K562 (cell line): Measurements from ENCODE around the gene UBE2L6. TPM values are rescaled to one million over a fixed set of nuclear protein-coding genes. Genes with fewer than 3 reads are reported as not detected.

ENCODE experiments used
- ATAC-seq: fragments of 200-7000 bp; cut with Tn5 transposase; 3 replicates; pipeline ENCODE4 v1.9.1; 2020; ENCODE audit warnings: moderate library complexity
- BruUV-seq: library from RNA; stranded (reverse); fragments of 400-500 nt; replicated peaks from 2 replicates; lab custom pipeline; 2021; lab: Mats Ljungman, UMichigan
- CTCF ChIA-PET: fragments of 300-600 bp; formaldehyde crosslinking; extraction: SDS; loops from one replicate; lab custom pipeline; 2021; ENCODE audit warnings: low intra/inter-chr PET ratio; lab: Yijun Ruan, JAX
- POLR2A ChIA-PET: fragments of 300-600, 350-650 bp; sonication (Branson Sonifier 250); formaldehyde crosslinking; extraction: SDS; loops from one replicate; lab custom pipeline; 2021; ENCODE audit warnings: antibody characterized with exemption, inconsistent platforms; lab: Yijun Ruan, JAX
- DNase-seq, 4 experiments: peaks; one replicate each; pipeline versions ENCODE4 v3.0.0 to v3.0.0-alpha.2; 2011 to 2018; ENCODE audit warnings: low spot score in 3 of 4, mixed read lengths in 3 of 4; ENCODE audit errors: extremely low read depth in 1 of 4
- FAIRE-seq: peaks from 2 replicates; lab custom pipeline; 2011; peaks lifted over from hg19 to GRCh38; lab: Jason Lieb, UNC
- H2AFZ ChIP-seq: 2 replicates; pipeline ENCODE4 v1.6.0; 2011; ENCODE audit warnings: low read depth, low read length, control low read depth, inconsistent platforms
- H3K27ac ChIP-seq: fragments of 200-600 bp; 3 replicates; pipeline ENCODE4 v1.8.0; 2011; ENCODE audit warnings: low read depth, mild to moderate bottlenecking, control low read depth, inconsistent platforms, low read length, moderate library complexity, mixed read lengths; ENCODE audit errors: extremely low read depth
- H3K27me3 ChIP-seq, 2 experiments: fragments of 300-600 bp in 1 of 2; 2 replicates in 1 of 2; 3 replicates in 1 of 2; pipeline versions ENCODE4 v1.6.0 to v1.8.0; 2011; ENCODE audit warnings: inconsistent platforms in 2 of 2, low read length in 2 of 2, mild to moderate bottlenecking in 1 of 2, mixed read lengths in 1 of 2, moderate library complexity in 1 of 2; ENCODE audit not compliant: control insufficient read depth in 2 of 2, insufficient read depth in 2 of 2
- H3K36me3 ChIP-seq: fragments of 300-600 bp; 3 replicates; pipeline ENCODE4 v1.8.0; 2011; ENCODE audit warnings: mild to moderate bottlenecking, low read length, inconsistent platforms; ENCODE audit not compliant: control insufficient read depth, insufficient read depth
- H3K4me1 ChIP-seq, 2 experiments: fragments of 200-600 bp in 1 of 2; replicated peaks in 1 of 2; 2 replicates in 1 of 2; 3 replicates in 1 of 2; pipeline versions ENCODE4 v1.5.1 to v1.8.0; 2011; ENCODE audit warnings: inconsistent platforms in 2 of 2, low read length in 2 of 2, mild to moderate bottlenecking in 1 of 2, mixed read lengths in 1 of 2, moderate library complexity in 1 of 2; ENCODE audit not compliant: control insufficient read depth in 2 of 2, insufficient read depth in 2 of 2
- H3K4me2 ChIP-seq: 2 replicates; pipeline ENCODE4 v1.6.1; 2011; ENCODE audit warnings: low read length, control low read depth, inconsistent platforms, mixed read lengths; ENCODE audit not compliant: insufficient read depth
- H3K4me3 ChIP-seq: fragments of 200-600 bp; sonication (generic), shearing (Covaris generic); 2 replicates; pipeline ENCODE4 v1.5.1; 2016; ENCODE audit warnings: control low read depth, inconsistent platforms
- H3K79me2 ChIP-seq: fragments of 200-600 bp; 3 replicates; pipeline ENCODE4 v1.8.0; 2011; ENCODE audit warnings: low read length, inconsistent platforms; ENCODE audit not compliant: control insufficient read depth, insufficient read depth
- H3K9ac ChIP-seq, 2 experiments: 2 replicates each; pipeline versions ENCODE4 v1.6.0 to v1.6.1; 2011; ENCODE audit warnings: low read depth in 2 of 2, low read length in 2 of 2, control low read depth in 1 of 2, inconsistent platforms in 1 of 2, mild to moderate bottlenecking in 1 of 2, mixed read lengths in 1 of 2; ENCODE audit not compliant: insufficient read depth in 1 of 2
- H3K9me1 ChIP-seq: one replicate; pipeline ENCODE4 v1.6.0; 2011; ENCODE audit warnings: inconsistent platforms, mild to moderate bottlenecking, low read length, moderate library complexity; ENCODE audit not compliant: control insufficient read depth, insufficient read depth
- H3K9me3 ChIP-seq: replicated peaks from 2 replicates; pipeline ENCODE4 v1.5.1; 2011; ENCODE audit warnings: low read depth, low read length, inconsistent platforms; ENCODE audit not compliant: control insufficient read depth, insufficient read depth
- H4K20me1 ChIP-seq: replicated peaks from 2 replicates; pipeline ENCODE4 v1.6.1; 2011; ENCODE audit warnings: low read length, inconsistent platforms, mixed read lengths; ENCODE audit not compliant: control insufficient read depth, insufficient read depth
- CEBPG ChIP-seq, 3 experiments: fragments of 200-800 bp in 1 of 3; sonication (Bioruptor generic) in 1 of 3; sonication (generic) in 1 of 3; formaldehyde crosslinking in 1 of 3; IDR thresholded peaks in 2 of 3; conservative IDR thresholded peaks in 1 of 3; 2 replicates each; pipeline versions ENCODE4 v1.6.1 to v1.8.0; 2016 to 2022; ENCODE audit warnings: missing compliant biosample characterization in 2 of 3, missing genetic modification characterization in 2 of 3, mild to moderate bottlenecking in 1 of 3, missing genetic modification reagents in 1 of 3
- FOXM1 ChIP-seq, 2 experiments: fragments of 450-650 bp in 1 of 2; sonication (generic) in 1 of 2; formaldehyde crosslinking in 1 of 2; IDR thresholded peaks; 2 replicates each; pipeline versions ENCODE4 v1.6.1 to v1.9.0; 2017 to 2022; ENCODE audit warnings: low read depth in 2 of 2, mild to moderate bottlenecking in 2 of 2, missing genetic modification reagents in 1 of 2, moderate library complexity in 1 of 2
- MTA1 ChIP-seq: fragments of 450-650 bp; IDR thresholded peaks from 2 replicates; pipeline ENCODE4 v1.6.1; 2017; ENCODE audit warnings: borderline replicate concordance
- YY1 ChIP-seq, 3 experiments: IDR thresholded peaks; 2 replicates each; pipeline ENCODE4 v1.6.1; 2011; ENCODE audit warnings: low read length in 2 of 3, mild to moderate bottlenecking in 2 of 3, moderate library complexity in 2 of 3, borderline replicate concordance in 1 of 3, control low read depth in 1 of 3, low read depth in 1 of 3; ENCODE audit not compliant: insufficient read depth in 3 of 3, insufficient replicate concordance in 2 of 3, control insufficient read depth in 1 of 3, insufficient read length in 1 of 3; ENCODE audit errors: extremely low read depth in 1 of 3
- WGBS: fragments of 100-300 bp; shearing (Covaris generic); methylation state at CpG from one replicate; pipeline ENCODE4 v1.1.6; 2016; ENCODE audit warnings: low coverage, mixed read lengths; ENCODE audit not compliant: insufficient coverage; ENCODE audit errors: missing lambda C conversion rate; 5-methylcytosine and 5-hydroxymethylcytosine counted together
- in situ Hi-C: fragments of 300-500 bp; cut with MboI; formaldehyde crosslinking; loops from 4 replicates; pipeline ENCODE4 v1.15.0; 2018; ENCODE audit warnings: inconsistent platforms, mixed read lengths
- intact Hi-C: fragments of 100-400 bp; cut with micrococcal nuclease; formaldehyde crosslinking; loops from 2 replicates; pipeline ENCODE4 v1.14.2; 2022
- polyA plus RNA-seq, 8 experiments: library from polyadenylated mRNA; depleted of rRNA in 4 of 8; stranded (reverse) in 5 of 8; unstranded in 3 of 8; fragments of >200 nt; fragmentation: Nextera tagmentation in 2 of 8; fragmentation: Illumina TruSeq in 1 of 8; extraction: Ambion mirVana in 2 of 8; extraction: Trizol in 1 of 8; gene quantifications; 2 replicates each; pipeline versions ENCODE4 v1.2.1 to v1.2.3, GENCODE V29; 2011 to 2014; ENCODE audit warnings: inconsistent platforms in 1 of 8, missing spikeins in 1 of 8
- total RNA-seq, 7 experiments: library from RNA; depleted of rRNA in 6 of 7; stranded (reverse); fragments of >200 nt in 6 of 7; fragmentation: Illumina TruSeq in 2 of 7; extraction: Trizol in 2 of 7; gene quantifications; 2 replicates each; pipeline versions ENCODE4 v1.2.1 to v1.2.3, GENCODE V29; 2011 to 2021; ENCODE audit warnings: low replicate concordance in 1 of 7

The UBE2L6 gene
- total and polyA plus RNA-seq, 9 of the 15 experiments (the other 6 are each of a cell fraction or from before 2014, with no cell fraction given) = 5.9 to 24.9 (median 9.7) TPM

GRCh38 chr11:57599381-57599780 lies 31.9 kb upstream of the UBE2L6 start:
- Histone ChIP-seq H3K9ac (no peak overlapping the region), H3K4me1 (peaks cover 0 to 6% of the 10 kb centered on the region in 2 experiments; a peak in 2 of 5 replicates), H3K4me3 (no peak overlapping the region), H2AFZ (no peak overlapping the region), H3K79me2 (no peaks in the 10 kb centered on the region), H3K27ac (no peak overlapping the region), H3K9me1 (no peaks in the 10 kb centered on the region), H3K36me3 (no peaks in the 10 kb centered on the region), H4K20me1 (no peaks in the 10 kb centered on the region), H3K9me3 (no peaks in the 10 kb centered on the region), H3K27me3 (peaks cover 31 to 34% of the 10 kb centered on the region in 2 experiments; a peak in 4 of 5 replicates), H3K4me2 (no peak overlapping the region)
- intact Hi-C loops (no loop called here), in situ Hi-C loops (no loop called here)
- no TSS peak for BruUV-seq
- 26% methylated on average over 2 of the region's 2 CpGs for WGBS
- FAIRE-seq = no peak
- no peak for ATAC-seq
- DNase-seq = no peak
- CTCF ChIA-PET = no interaction called here
- no peak for TF ChIP-seq FOXM1 (IDR thresholded peaks at IDR 0.05; ENCODE audit: low read depth)
- TF ChIP-seq FOXM1 (CRISPR knock-in tag; IDR thresholded peaks at IDR 0.05; ENCODE audit: low read depth) = no peak
- no peak for TF ChIP-seq CEBPG (CRISPR knock-in tag; IDR thresholded peaks at IDR 0.05)
- peak in 1 of 2 experiments; percentile 53; a peak in 1 of 4 replicates for TF ChIP-seq CEBPG (tag; conservative IDR thresholded peaks at IDR 0.05 in 1 of 2, IDR thresholded peaks at IDR 0.05 in 1 of 2)
- POLR2A ChIA-PET = interaction anchor here (1.0 kb wide), 1 partner anchor 15 kb away, joined by 3 read pairs; no protein-coding TSS in a partner anchor

DNA sequence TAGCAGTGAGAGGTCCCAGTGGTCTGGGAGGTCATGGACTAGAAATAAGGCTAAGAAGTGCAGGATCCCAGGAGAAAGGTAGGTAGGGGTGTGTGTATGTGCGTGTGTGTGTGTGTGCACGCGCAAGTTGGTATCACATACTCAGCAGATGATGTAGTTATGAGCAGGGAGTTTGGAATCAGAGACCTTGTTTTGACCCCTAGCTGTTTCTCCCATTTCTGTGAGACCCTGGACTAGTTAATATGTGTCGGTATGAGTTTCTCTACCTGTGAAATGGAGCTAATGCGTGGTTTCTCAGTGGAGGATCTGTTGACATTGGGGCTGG lies 31.3 kb upstream of the UBE2L6 start:
- Histone ChIP-seq H3K36me3 (no peaks in the 10 kb centered on the region), H3K27ac (no peak overlapping the region), H3K4me3 (no peak overlapping the region), H3K4me1 (peaks cover 0 to 6% of the 10 kb centered on the region in 2 experiments; a peak in 2 of 5 replicates), H3K9me1 (no peaks in the 10 kb centered on the region), H3K4me2 (no peak overlapping the region), H3K9ac (no peak overlapping the region), H3K9me3 (no peaks in the 10 kb centered on the region), H3K79me2 (no peaks in the 10 kb centered on the region), H4K20me1 (no peaks in the 10 kb centered on the region), H3K27me3 (peaks cover 36 to 38% of the 10 kb centered on the region in 2 experiments; a peak in 4 of 5 replicates), H2AFZ (no peak overlapping the region)
- POLR2A ChIA-PET = interaction anchor here (0.8 to 1.0 kb wide), 2 partner anchors 15 to 17 kb away, joined by 3 to 4 read pairs; no protein-coding TSS in a partner anchor
- BruUV-seq = no TSS peak
- WGBS = 19% methylated on average over 5 of the region's 5 CpGs
- TF ChIP-seq MTA1 (no peak), YY1 (IDR thresholded peaks at IDR 0.05; ENCODE audit: borderline replicate concordance in 1 of 3, control insufficient read depth in 1 of 3, extremely low read depth in 1 of 3, insufficient read depth in 3 of 3, insufficient read length in 1 of 3, insufficient replicate concordance in 2 of 3, low read depth in 1 of 3, low read length in 2 of 3) (no peak)
- CTCF ChIA-PET = no interaction called here
- no peak for DNase-seq
- intact Hi-C loops = no loop called here
- no peak for FAIRE-seq
- no peak for ATAC-seq
- in situ Hi-C loops = no loop called here
